Ishikawa (cell line): ENCODE measurements around the gene IL17RC.

Source experiments
- CEBPB ChIP-seq: IDR thresholded peaks from 2 replicates; pipeline ENCODE4 v1.6.1; 2012
- CREB1 ChIP-seq: IDR thresholded peaks from 2 replicates; pipeline ENCODE4 v1.6.1; 2012; ENCODE audit warnings: low read depth
- EGR1 ChIP-seq: IDR thresholded peaks from 2 replicates; pipeline ENCODE4 v1.6.1; 2012
- EP300 ChIP-seq: IDR thresholded peaks from 2 replicates; pipeline ENCODE4 v1.6.1; 2012; ENCODE audit warnings: borderline replicate concordance
- FOXM1 ChIP-seq: IDR thresholded peaks from 2 replicates; pipeline ENCODE4 v1.6.1; 2012; ENCODE audit warnings: low read depth, borderline replicate concordance
- NFIC ChIP-seq: IDR thresholded peaks from 2 replicates; pipeline ENCODE4 v1.6.1; 2012
- RAD21 ChIP-seq: IDR thresholded peaks from 2 replicates; pipeline ENCODE4 v1.6.1; 2012; ENCODE audit warnings: low read depth
- TAF1 ChIP-seq: IDR thresholded peaks from 2 replicates; pipeline ENCODE4 v1.6.1; 2012; ENCODE audit warnings: low read depth, mild to moderate bottlenecking
- TCF12 ChIP-seq: IDR thresholded peaks from 2 replicates; pipeline ENCODE4 v1.6.1; 2012; ENCODE audit warnings: low read depth
- TEAD4 ChIP-seq: IDR thresholded peaks from 2 replicates; pipeline ENCODE4 v1.6.1; 2012
- YY1 ChIP-seq: IDR thresholded peaks from 2 replicates; pipeline ENCODE4 v1.6.1; 2012; ENCODE audit warnings: low read depth
- ZBTB7A ChIP-seq: IDR thresholded peaks from 2 replicates; pipeline ENCODE4 v1.6.1; 2012; ENCODE audit warnings: low read depth
- TF ChIP-seq, protein P1 (sequence below): IDR thresholded peaks from 2 replicates; pipeline ENCODE4 v1.6.1; 2012; ENCODE audit warnings: low read depth, mild to moderate bottlenecking
- TF ChIP-seq, protein P2 (sequence below): IDR thresholded peaks from 2 replicates; pipeline ENCODE4 v1.6.1; 2012
- TF ChIP-seq, protein P3 (sequence below): IDR thresholded peaks from 2 replicates; pipeline ENCODE4 v1.6.1; 2012

IL17RC gene

DNA sequence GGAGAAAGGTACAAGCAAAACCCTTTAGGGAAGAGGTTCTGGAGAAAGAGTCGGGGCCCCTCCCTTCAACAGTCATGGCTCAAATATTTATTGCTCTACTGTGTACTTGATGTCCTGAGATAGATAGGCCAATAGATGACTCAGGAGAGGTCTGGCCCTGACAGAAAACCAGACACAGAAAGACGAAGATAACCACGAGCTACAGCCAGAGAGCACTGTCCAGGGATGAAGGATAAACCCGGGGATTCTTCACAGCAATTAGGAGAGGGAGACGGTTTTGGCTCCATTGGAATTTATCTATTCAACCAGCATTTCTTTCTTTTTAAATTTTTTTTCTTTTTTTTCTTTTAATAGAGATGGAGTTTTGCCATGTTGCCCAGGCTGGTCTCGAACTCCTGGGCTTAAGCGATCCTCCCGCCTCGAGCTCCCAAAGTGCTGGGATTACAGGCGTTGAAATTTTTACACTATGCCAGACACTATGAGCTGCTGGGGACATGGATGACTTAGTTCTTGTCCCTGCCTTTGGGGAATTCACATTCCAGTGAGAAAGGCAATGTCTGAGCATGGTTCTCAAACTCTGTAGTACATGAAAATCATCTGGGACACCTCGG is 32.2 kb upstream of the IL17RC start:
- TF ChIP-seq, protein P1, sequence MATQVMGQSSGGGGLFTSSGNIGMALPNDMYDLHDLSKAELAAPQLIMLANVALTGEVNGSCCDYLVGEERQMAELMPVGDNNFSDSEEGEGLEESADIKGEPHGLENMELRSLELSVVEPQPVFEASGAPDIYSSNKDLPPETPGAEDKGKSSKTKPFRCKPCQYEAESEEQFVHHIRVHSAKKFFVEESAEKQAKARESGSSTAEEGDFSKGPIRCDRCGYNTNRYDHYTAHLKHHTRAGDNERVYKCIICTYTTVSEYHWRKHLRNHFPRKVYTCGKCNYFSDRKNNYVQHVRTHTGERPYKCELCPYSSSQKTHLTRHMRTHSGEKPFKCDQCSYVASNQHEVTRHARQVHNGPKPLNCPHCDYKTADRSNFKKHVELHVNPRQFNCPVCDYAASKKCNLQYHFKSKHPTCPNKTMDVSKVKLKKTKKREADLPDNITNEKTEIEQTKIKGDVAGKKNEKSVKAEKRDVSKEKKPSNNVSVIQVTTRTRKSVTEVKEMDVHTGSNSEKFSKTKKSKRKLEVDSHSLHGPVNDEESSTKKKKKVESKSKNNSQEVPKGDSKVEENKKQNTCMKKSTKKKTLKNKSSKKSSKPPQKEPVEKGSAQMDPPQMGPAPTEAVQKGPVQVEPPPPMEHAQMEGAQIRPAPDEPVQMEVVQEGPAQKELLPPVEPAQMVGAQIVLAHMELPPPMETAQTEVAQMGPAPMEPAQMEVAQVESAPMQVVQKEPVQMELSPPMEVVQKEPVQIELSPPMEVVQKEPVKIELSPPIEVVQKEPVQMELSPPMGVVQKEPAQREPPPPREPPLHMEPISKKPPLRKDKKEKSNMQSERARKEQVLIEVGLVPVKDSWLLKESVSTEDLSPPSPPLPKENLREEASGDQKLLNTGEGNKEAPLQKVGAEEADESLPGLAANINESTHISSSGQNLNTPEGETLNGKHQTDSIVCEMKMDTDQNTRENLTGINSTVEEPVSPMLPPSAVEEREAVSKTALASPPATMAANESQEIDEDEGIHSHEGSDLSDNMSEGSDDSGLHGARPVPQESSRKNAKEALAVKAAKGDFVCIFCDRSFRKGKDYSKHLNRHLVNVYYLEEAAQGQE = no peak
- no peak for TF ChIP-seq ZBTB7A
- TF ChIP-seq, protein P2, sequence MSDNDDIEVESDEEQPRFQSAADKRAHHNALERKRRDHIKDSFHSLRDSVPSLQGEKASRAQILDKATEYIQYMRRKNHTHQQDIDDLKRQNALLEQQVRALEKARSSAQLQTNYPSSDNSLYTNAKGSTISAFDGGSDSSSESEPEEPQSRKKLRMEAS = no peak
- TF ChIP-seq CREB1 = no peak
- TF ChIP-seq TCF12 = no peak
- no peak for TF ChIP-seq FOXM1
- no peak for TF ChIP-seq TAF1
- no peak for TF ChIP-seq RAD21
- TF ChIP-seq YY1 = no peak
- no peak for TF ChIP-seq TEAD4
- TF ChIP-seq CEBPB = no peak
- TF ChIP-seq EP300 = no peak

DNA sequence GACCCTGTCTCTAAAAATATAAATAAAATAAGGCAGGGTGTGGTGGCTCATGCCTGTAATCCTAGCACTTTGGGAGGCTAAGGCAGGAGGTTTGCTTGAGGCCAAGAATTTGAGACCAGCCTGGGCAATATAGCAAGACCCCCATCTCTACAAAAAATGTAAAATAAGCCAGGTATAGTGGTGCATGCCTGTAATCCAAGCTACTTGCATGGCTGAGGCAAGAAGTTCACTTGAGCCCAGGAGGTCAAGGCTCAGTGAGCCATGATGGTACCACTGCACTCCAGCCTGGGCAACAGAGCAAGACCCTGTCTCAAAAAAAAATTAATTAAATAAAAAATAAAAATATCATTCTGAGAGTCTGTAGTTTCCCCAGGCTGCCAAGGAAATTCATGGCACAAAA is 30.6 kb upstream of the IL17RC start:
- TF ChIP-seq RAD21 (no peak), TEAD4 (no peak), EGR1 (no peak), TAF1 (no peak)
- TF ChIP-seq, protein P1 = no peak

DNA sequence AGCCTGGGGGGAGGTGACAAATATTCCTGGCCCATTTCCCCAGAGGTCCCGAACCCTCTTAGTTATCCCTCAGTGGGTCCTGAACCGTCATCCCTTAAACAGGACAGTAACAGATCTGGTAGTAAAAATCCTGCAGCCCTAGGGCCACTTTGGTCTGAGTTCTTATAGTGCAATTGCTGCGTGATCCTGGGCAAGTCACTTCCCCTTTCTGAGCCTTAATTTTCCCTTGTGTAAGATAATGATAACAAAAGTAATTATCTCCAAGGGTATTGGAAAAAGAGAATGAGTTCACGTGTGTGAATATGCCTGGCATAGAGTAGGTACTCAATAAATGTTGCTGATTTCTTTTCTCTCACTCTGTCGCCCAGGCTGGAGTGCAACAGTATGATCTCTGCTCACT is 29.4 kb upstream of the IL17RC start:
- TF ChIP-seq RAD21 (no peak), EGR1 (no peak), CEBPB (no peak), EP300 (no peak), CREB1 (no peak), FOXM1 (no peak)
- TF ChIP-seq, protein P2 = no peak
- TF ChIP-seq, protein P3, sequence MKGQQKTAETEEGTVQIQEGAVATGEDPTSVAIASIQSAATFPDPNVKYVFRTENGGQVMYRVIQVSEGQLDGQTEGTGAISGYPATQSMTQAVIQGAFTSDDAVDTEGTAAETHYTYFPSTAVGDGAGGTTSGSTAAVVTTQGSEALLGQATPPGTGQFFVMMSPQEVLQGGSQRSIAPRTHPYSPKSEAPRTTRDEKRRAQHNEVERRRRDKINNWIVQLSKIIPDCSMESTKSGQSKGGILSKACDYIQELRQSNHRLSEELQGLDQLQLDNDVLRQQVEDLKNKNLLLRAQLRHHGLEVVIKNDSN = no peak
- TF ChIP-seq, protein P1 = no peak

DNA sequence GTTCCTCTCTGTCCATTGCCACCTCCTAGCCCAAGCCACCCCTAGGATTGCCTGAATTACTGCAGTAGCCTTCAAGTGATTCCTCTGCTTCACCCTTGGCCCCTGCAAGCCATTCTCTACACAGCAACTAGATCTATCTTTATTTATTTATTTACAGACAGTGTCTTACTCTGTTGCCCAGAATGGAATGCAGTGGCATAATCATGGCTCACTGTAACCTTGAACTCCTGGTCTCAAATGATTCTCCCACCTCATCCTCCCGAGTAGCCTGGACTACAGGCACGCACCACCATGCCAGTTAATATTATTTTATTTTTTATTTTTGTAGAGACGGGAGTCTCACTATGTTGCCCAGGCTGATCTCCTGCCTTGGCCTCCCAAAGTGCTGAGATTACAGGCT is 28.4 kb upstream of the IL17RC start:
- TF ChIP-seq TCF12 (no peak), NFIC (no peak), EP300 (no peak), FOXM1 (no peak), RAD21 (no peak), CEBPB (no peak), TAF1 (no peak), YY1 (no peak)
- TF ChIP-seq, protein P2 = no peak
- TF ChIP-seq, protein P1 = no peak
